GM12878 (cell line): ENCODE data around the gene SPINK4. TPM values are rescaled to one million over a fixed set of nuclear protein-coding genes. Genes with fewer than 3 reads are reported as not detected.
A peak's percentile ranks its signal among the peaks of the same experiment; 100 is the strongest.

Source experiments
- ATAC-seq: fragments of 200-7000 bp; cut with Tn5 transposase; 3 replicates; pipeline ENCODE4 v1.9.1; 2020; ENCODE audit warnings: mild to moderate bottlenecking, moderate library complexity
- BruUV-seq: library from RNA; stranded (reverse); fragments of 400-500 nt; replicated peaks from 2 replicates; lab custom pipeline; 2021; lab: Mats Ljungman, UMichigan
- CTCF ChIA-PET: fragments of 300-600 bp; sonication (Branson Sonifier 250); formaldehyde crosslinking; extraction: SDS; loops from one replicate; lab custom pipeline; 2021; ENCODE audit warnings: inconsistent platforms; lab: Yijun Ruan, JAX
- POLR2A ChIA-PET: fragments of 350-600 bp; formaldehyde crosslinking; extraction: SDS; loops from one replicate; lab custom pipeline; 2021; ENCODE audit warnings: inconsistent platforms; lab: Charles Lee
- RAD21 ChIA-PET: fragments of 300-600 bp; sonication (Branson Sonifier 250); formaldehyde crosslinking; loops from one replicate; lab custom pipeline; 2023; ENCODE audit warnings: antibody characterized with exemption; ENCODE audit not compliant: unreplicated experiment; lab: Charles Lee
- SMC1A ChIA-PET: fragments of 300-600 bp; sonication (Branson Sonifier 250); formaldehyde crosslinking; loops from one replicate; lab custom pipeline; 2023; ENCODE audit not compliant: unreplicated experiment, uncharacterized antibody; lab: Charles Lee
- DNase-seq: peaks from one replicate; pipeline ENCODE4 v3.0.0-alpha.2; 2011; ENCODE audit warnings: low read depth, low spot score
- FAIRE-seq: peaks from 3 replicates; lab custom pipeline; 2011; peaks lifted over from hg19 to GRCh38; lab: Jason Lieb, UNC
- H2AFZ ChIP-seq: 2 replicates; pipeline ENCODE4 v1.6.0; 2011; ENCODE audit warnings: low read depth, low read length, control low read depth; ENCODE audit not compliant: control insufficient read depth
- H3K27ac ChIP-seq: 2 replicates; pipeline ENCODE4 v1.5.1; 2011; ENCODE audit warnings: control low read depth; ENCODE audit not compliant: control insufficient read depth, insufficient read depth
- H3K27me3 ChIP-seq, 2 experiments: replicated peaks in 1 of 2; 2 replicates each; pipeline versions ENCODE4 v1.6.0 to v1.6.1; 2011; ENCODE audit warnings: low read length in 1 of 2; ENCODE audit not compliant: control insufficient read depth in 2 of 2, insufficient read depth in 2 of 2
- H3K36me3 ChIP-seq, 2 experiments: 2 replicates each; pipeline ENCODE4 v1.5.1; 2011; ENCODE audit warnings: low read length in 1 of 2; ENCODE audit not compliant: control insufficient read depth in 2 of 2, insufficient read depth in 2 of 2
- H3K4me1 ChIP-seq: 2 replicates; pipeline ENCODE4 v1.6.1; 2011; ENCODE audit warnings: mild to moderate bottlenecking, low read length, moderate library complexity, mixed read lengths; ENCODE audit not compliant: control insufficient read depth, insufficient read depth
- H3K4me2 ChIP-seq: 2 replicates; pipeline ENCODE4 v1.6.0; 2011; ENCODE audit warnings: control low read depth; ENCODE audit not compliant: control insufficient read depth, insufficient read depth
- H3K4me3 ChIP-seq: fragments of 200-600 bp; sonication (generic); 2 replicates; pipeline ENCODE4 v1.5.1; 2016
- H3K79me2 ChIP-seq: 2 replicates; pipeline ENCODE4 v1.6.0; 2011; ENCODE audit warnings: low read length; ENCODE audit not compliant: control insufficient read depth, insufficient read depth
- H3K9ac ChIP-seq: 2 replicates; pipeline ENCODE4 v1.8.0; 2011; ENCODE audit warnings: low read length, control low read depth, mixed read lengths; ENCODE audit not compliant: control insufficient read depth, insufficient read depth
- H3K9me3 ChIP-seq: replicated peaks from 3 replicates; pipeline ENCODE4 v1.5.1; 2011; ENCODE audit warnings: mild to moderate bottlenecking, low read length; ENCODE audit not compliant: control insufficient read depth, insufficient read depth
- H4K20me1 ChIP-seq: 2 replicates; pipeline ENCODE4 v1.6.0; 2011; ENCODE audit not compliant: control insufficient read depth, insufficient read depth
- ATF7 ChIP-seq: fragments of 450-650 bp; IDR thresholded peaks from 2 replicates; pipeline ENCODE4 v1.6.1; 2016; ENCODE audit warnings: low read depth, mild to moderate bottlenecking
- CREB1 ChIP-seq: IDR thresholded peaks from 2 replicates; pipeline ENCODE4 v1.6.1; 2012; ENCODE audit warnings: low read depth, mild to moderate bottlenecking, inconsistent platforms
- CTCF ChIP-seq, 3 experiments: IDR thresholded peaks in 2 of 3; conservative IDR thresholded peaks in 1 of 3; 2 replicates each; pipeline ENCODE4 v1.5.1; 2011; ENCODE audit warnings: low read depth in 3 of 3, low read length in 3 of 3, mild to moderate bottlenecking in 3 of 3, control low read depth in 2 of 3, moderate library complexity in 2 of 3, inconsistent platforms in 1 of 3, mixed read lengths in 1 of 3; ENCODE audit not compliant: control insufficient read depth in 2 of 3, insufficient read depth in 1 of 3; ENCODE audit errors: extremely low read depth in 1 of 3
- E4F1 ChIP-seq: fragments of 450-650 bp; IDR thresholded peaks from 2 replicates; pipeline ENCODE4 v1.6.1; 2018; ENCODE audit warnings: borderline replicate concordance, mild to moderate bottlenecking; ENCODE audit not compliant: partially characterized antibody
- HDGF ChIP-seq: fragments of 450-650 bp; IDR thresholded peaks from 2 replicates; pipeline ENCODE4 v1.6.1; 2016; ENCODE audit warnings: antibody characterized with exemption
- NBN ChIP-seq: fragments of 450-650 bp; IDR thresholded peaks from 2 replicates; pipeline ENCODE4 v1.6.1; 2016
- NR2C2 ChIP-seq: IDR thresholded peaks from 2 replicates; pipeline ENCODE4 v1.6.1; 2011; ENCODE audit warnings: borderline replicate concordance, low read depth; ENCODE audit not compliant: control insufficient read depth, insufficient read length
- PBX3 ChIP-seq: IDR thresholded peaks from 2 replicates; pipeline ENCODE4 v1.6.1; 2011; ENCODE audit warnings: mild to moderate bottlenecking, low read depth, low read length, moderate library complexity; ENCODE audit not compliant: insufficient replicate concordance
- PKNOX1 ChIP-seq: fragments of 450-650 bp; IDR thresholded peaks from 2 replicates; pipeline ENCODE4 v1.6.1; 2016; ENCODE audit warnings: mild to moderate bottlenecking
- RAD21 ChIP-seq: IDR thresholded peaks from 2 replicates; pipeline ENCODE4 v1.6.1; 2011; ENCODE audit warnings: mild to moderate bottlenecking, low read depth, low read length, moderate library complexity; ENCODE audit not compliant: insufficient read depth
- RUNX3 ChIP-seq: IDR thresholded peaks from 2 replicates; pipeline ENCODE4 v1.6.1; 2012; ENCODE audit warnings: low read length, inconsistent platforms
- SMC3 ChIP-seq: IDR thresholded peaks from 2 replicates; pipeline ENCODE4 v1.6.1; 2011; ENCODE audit warnings: low read length, improper control_type of control experiment, borderline replicate concordance
- SP1 ChIP-seq: IDR thresholded peaks from one replicate; pipeline ENCODE4 v1.6.1; 2011; ENCODE audit warnings: low read depth, low read length
- STAT3 ChIP-seq: IDR thresholded peaks from 2 replicates; pipeline ENCODE4 v1.6.1; 2011; ENCODE audit warnings: low read depth, low read length, improper control_type of control experiment
- TCF7 ChIP-seq: IDR thresholded peaks from 2 replicates; pipeline ENCODE4 v1.6.1; 2014; ENCODE audit warnings: antibody characterized with exemption, borderline replicate concordance
- WGBS: methylation state at CpG from one replicate; pipeline ENCODE4 v1.1.6; 2016; ENCODE audit warnings: low lambda C conversion rate; ENCODE audit not compliant: insufficient replicate concordance, insufficient coverage; ENCODE audit errors: missing lambda C conversion rate; 5-methylcytosine and 5-hydroxymethylcytosine counted together
- in situ Hi-C: fragments of 300-500 bp; cut with MboI; formaldehyde crosslinking; loops from 9 replicates; pipeline ENCODE4 v1.14.3; 2018; ENCODE audit warnings: mixed read lengths
- intact Hi-C: fragments of 100-400 bp; cut with micrococcal nuclease; formaldehyde crosslinking; loops from one replicate; pipeline ENCODE4 v1.14.2; 2022; ENCODE audit not compliant: unreplicated experiment
- polyA plus RNA-seq, 11 experiments: library from polyadenylated mRNA; depleted of rRNA in 4 of 11; unstranded in 6 of 11; stranded (reverse) in 5 of 11; fragments of >200 nt; fragmentation: Nextera tagmentation in 4 of 11; fragmentation: Illumina TruSeq in 1 of 11; extraction: Ambion mirVana in 4 of 11; extraction: Trizol in 1 of 11; gene quantifications; 1 replicate in 1 of 11; 2 replicates in 10 of 11; pipeline versions ENCODE4 v1.2.1 to v1.2.3, GENCODE V29; 2011 to 2016; ENCODE audit warnings: inconsistent platforms in 2 of 11, missing spikeins in 2 of 11, low read depth in 1 of 11
- total RNA-seq, 4 experiments: library from RNA; depleted of rRNA in 3 of 4; stranded (reverse); fragments of >200 nt in 3 of 4; fragmentation: Illumina TruSeq in 1 of 4; extraction: Trizol in 1 of 4; gene quantifications; 2 replicates each; pipeline versions ENCODE4 v1.2.1 to v1.2.3, GENCODE V29; 2013 to 2021

The SPINK4 gene
- total and polyA plus RNA-seq, 10 of the 15 experiments (the other 5 are each of a cell fraction or from before 2014, with no cell fraction given): not detected

- Histone ChIP-seq H3K27ac (no peak overlapping the region), H3K4me1 (peaks cover 39% of the 10 kb centered on the region), H3K79me2 (no peaks in the 10 kb centered on the region), H3K27me3 (no peaks in the 10 kb centered on the region), H4K20me1 (no peaks in the 10 kb centered on the region), H3K9me3 (no peaks in the 10 kb centered on the region), H3K4me2 (no peak overlapping the region), H2AFZ (peak overlapping the region; percentile 3; the same call in 1 of the 2 replicates), H3K9ac (no peak overlapping the region), H3K36me3 (no peaks in the 10 kb centered on the region), H3K4me3 (no peak overlapping the region)
- intact Hi-C loops: loop anchor here (1.0 to 2.0 kb wide), 4 partner anchors 59 to 201 kb away; partner anchors contain the start of genes B4GALT1 and DNAJA1
- in situ Hi-C loops: no loop called here
- DNase-seq: peak; percentile 64
- ChIA-PET CTCF (interaction anchor here (0.6 to 6.0 kb wide), 63 partner anchors 9 to 638 kb away, joined by 3 to 142 read pairs (median 5); partner anchors contain the start of genes B4GALT1, DNAJA1 and SMU1), POLR2A (interaction anchor here (0.6 to 2.1 kb wide), 7 partner anchors 40 to 201 kb away, joined by 3 to 8 read pairs (median 3); partner anchors contain the start of genes B4GALT1 and DNAJA1), SMC1A (interaction anchor here (0.6 to 4.5 kb wide), 50 partner anchors 9 to 233 kb away, joined by 3 to 84 read pairs (median 4); partner anchors contain the start of genes B4GALT1, BAG1, CHMP5 and SMU1), RAD21 (interaction anchor here (0.6 to 2.6 kb wide), 31 partner anchors 9 to 228 kb away, joined by 3 to 22 read pairs (median 6); partner anchors contain the start of genes B4GALT1, BAG1, CHMP5 and DNAJA1)
- ATAC-seq: peak; percentile 63
- WGBS: 17% methylated on average over 6 of the region's 6 CpGs
- peak; percentile 77 for FAIRE-seq
- BruUV-seq: no TSS peak
- TF ChIP-seq E4F1 (no peak), SMC3 (peak; percentile 97), RUNX3 (peak; percentile 38; the same call in 1 of the 2 replicates), SP1 (no peak), STAT3 (0 out of 2 replicates have a peak, but pooled peaks have one; percentile 21), PKNOX1 (peak; percentile 81), CTCF (IDR thresholded peaks at IDR 0.05 in 2 of 3, conservative IDR thresholded peaks at IDR 0.05 in 1 of 3; ENCODE audit: control insufficient read depth in 2 of 3, extremely low read depth in 1 of 3, insufficient read depth in 1 of 3, low read depth in 3 of 3, low read length in 3 of 3) (peak; percentile 56 to 76 (median 64); a peak in 5 of 6 replicates), NR2C2 (no peak), RAD21 (peak; percentile 85), PBX3 (peak; percentile 58), HDGF (peak; percentile 62; the same call in 1 of the 2 replicates), NBN (0 out of 2 replicates have a peak, but pooled peaks have one; percentile 34), CREB1 (0 out of 2 replicates have a peak, but pooled peaks have one; percentile 28), ATF7 (0 out of 2 replicates have a peak, but pooled peaks have one; percentile 39), TCF7 (no peak)
These were observed 14.4 kb upstream of the SPINK4 start for GRCh38 chr9:33225319-33226147.
